Measurements from ENCODE around the gene MYADML2.

The MYADML2 gene

GRCh38 chr17:81890447-81891302, 56.4 kb downstream of the MYADML2 start:
- DNase-seq: peak; percentile 20

Data from CD4-positive, alpha-beta T cell treated with Interleukin-12 subunit alpha and Interleukin-12 subunit beta, for 1 hour (primary cell).